SW 1271 (cell line): ENCODE results near the gene MEIOB.

Experiments
- DNase-seq, 2 experiments: peaks; one replicate each; lab custom pipeline; 2025; lab: John Stamatoyannopoulos, UW

MEIOB gene

DNA sequence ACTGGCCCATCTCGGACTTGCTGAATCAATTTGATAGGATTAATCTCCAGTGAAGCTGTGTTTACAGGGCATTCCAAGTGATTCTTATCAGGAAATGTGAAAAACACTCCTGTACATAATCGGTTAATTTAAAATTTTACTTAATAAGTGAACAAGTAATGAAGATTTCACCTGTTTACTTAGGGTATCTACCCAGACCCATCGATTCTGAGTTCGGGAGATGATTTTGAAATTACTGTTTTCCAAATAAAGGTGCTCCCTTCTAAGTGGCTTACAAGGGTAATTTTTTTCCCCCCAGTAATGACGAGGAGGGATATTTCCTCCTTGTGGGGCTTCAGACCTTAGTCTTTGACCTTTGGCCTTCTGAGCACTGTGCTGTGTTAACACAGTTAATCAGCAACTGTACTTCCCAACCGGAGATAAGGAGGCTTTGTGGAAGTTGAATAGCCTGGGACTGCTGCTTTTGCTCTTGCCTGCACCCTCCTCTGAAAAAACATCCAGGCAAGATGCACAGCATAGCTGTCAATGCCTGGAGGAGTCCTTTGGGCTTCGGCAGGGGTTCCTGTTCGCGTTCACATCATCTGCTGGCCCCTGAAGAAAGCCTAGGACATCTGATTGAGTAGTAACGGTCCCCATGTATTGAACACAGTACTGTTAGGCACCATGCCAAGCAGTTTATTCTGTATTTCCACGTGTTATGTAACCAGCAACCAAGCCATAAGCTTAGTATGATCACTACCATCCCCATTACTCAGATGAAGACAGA lies 43.1 kb downstream of the MEIOB start:
- DNase-seq = no peak

DNA sequence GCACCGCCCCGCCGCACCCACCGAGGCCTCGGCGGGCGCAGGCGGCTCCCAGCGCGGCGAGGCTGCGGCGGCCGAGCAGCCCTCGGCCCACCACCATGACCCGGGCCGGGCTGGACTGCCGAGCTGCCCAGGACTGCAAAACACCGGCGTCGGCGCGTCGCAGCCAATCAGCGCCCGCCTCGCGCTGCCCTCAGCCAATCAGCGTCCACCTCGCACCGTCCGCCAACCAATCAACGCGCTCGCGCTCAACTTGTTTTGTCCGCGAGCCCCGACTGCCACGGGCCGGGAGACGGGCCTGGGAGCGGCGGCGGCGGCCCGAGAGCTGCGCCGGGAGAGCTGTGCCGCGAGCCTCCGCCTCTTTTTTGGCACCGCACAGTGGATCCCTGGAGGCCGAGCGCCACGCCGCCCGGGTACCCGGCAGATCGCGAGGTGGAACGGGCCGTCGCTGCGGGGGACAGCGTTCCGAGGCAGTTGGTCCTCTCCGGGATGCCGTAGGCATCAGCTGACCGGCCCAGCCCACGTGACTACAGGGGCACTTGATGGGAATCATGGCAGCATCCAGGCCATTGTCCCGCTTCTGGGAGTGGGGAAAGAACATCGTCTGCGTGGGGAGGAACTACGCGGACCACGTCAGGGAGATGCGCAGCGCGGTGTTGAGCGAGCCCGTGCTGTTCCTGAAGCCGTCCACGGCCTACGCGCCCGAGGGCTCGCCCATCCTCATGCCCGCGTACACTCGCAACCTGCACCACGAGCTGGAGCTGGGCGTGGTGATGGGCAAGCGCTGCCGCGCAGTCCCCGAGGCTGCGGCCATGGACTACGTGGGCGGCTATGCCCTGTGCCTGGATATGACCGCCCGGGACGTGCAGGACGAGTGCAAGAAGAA lies 45.0 kb downstream of the MEIOB start, which contains the start of the genes FAHD1 and HAGH:
FAHD1 (plus strand) TSS at position 516 of the 883 bp plus-strand sequence; CDS start at position 549, 33 bp downstream.
HAGH (minus strand) TSS at position 135 of the 883 bp plus-strand sequence; CDS start at position 97, 38 bp downstream.
- DNase-seq = peak; percentile 40 to 81

DNA sequence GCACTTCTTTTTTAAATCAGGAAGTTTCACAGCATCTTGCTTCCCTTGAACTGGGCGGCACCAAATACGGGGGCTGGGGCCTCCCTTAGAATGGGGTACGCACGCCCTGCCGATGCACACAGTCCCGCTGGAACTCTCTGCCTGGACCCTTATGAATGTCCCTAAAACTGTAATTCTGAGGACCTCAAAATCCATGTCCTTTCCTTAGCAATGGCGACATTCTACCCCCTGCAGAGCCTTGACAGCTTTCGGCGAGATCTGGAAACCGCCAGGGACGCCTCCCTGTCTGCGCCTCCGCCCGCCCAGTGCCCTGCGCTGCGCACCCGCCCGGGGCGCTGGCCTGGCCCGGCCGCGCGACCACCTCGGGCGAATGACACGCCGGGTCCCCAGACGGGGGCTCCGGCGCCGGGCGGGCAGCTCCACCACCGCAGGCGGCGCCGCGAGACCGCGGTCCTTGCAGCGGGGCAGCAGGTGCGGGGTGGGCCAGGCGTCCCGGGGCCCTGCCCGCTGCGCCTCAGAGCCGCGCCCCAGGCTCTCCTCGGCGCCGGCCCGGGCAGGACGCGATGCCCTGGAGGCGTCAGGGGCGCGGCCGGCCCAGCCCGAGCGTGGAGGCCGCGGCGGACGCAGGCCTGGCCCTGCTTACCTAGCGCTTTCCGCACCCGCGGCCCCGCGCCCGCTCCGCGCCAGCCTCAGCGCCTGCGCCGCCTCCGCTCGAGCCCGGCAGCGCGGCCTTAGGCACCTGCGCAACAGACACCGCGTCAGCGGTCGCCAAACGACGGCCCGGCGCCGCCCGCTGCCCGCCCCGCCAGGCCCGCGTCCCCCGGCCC lies 45.9 kb downstream of the MEIOB start:
- DNase-seq = no peak

DNA sequence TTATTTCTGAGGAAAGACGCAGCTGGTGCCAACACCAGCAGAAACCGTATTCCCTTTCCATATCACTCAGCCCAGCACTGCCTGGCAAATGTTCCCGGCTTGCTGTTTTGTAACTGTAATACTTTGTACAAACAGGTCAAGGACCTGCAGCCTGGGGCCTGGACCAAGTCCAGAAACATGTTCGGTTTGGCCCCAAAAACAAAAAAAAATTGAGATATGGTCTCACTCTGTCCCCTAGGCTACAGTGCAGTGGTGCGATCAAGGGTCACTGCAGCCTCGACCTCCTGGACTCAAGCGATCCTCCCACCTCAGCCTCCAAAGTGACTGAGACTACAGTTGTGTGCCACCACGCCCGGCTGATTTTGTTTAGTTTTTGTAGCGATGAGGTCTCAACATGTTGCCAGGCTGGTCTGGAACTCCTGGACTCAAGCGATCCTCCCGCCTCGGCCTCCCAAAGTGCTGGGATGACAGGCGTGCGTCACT lies 46.5 kb downstream of the MEIOB start:
- DNase-seq = no peak

DNA sequence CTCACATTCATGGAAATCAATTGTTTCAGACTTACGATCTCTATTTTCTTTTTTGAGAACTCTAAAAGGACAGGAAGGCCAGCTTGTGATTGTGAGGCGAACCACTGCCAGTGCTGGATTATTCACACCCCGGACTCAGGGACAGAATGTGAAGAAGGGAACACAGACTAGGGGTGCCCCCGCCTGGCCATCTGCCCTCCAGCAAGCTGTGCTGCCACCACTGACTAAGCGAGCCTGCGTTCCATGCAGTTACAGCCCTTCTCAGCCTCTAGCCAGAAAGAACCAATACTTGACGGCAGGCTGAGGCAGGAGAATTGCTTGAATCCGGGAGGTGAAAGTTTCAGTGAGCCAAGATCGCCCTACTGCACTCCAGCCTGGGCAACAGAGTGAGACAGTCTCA lies 48.1 kb downstream of the MEIOB start:
- no peak for DNase-seq

DNA sequence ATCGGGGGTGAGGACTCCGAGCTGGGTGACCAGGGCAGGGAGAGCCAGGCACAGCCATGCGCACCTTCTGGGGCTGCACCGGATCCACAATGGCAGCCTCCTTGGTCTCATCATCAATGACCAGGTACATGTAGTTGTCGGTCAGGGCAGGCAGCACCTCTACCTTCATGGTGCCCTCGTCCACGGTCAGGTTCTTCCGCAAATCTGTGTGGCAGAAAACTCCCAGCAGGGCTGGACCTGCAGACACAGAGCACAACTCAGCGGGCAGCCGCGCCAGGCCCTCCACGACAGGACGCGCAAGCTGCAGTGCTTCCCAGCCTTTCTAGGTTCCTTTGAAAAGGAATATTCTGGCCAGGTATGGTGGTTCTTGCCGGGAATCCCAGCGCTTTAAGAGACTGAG lies 49.2 kb downstream of the MEIOB start:
- no peak for DNase-seq

DNA sequence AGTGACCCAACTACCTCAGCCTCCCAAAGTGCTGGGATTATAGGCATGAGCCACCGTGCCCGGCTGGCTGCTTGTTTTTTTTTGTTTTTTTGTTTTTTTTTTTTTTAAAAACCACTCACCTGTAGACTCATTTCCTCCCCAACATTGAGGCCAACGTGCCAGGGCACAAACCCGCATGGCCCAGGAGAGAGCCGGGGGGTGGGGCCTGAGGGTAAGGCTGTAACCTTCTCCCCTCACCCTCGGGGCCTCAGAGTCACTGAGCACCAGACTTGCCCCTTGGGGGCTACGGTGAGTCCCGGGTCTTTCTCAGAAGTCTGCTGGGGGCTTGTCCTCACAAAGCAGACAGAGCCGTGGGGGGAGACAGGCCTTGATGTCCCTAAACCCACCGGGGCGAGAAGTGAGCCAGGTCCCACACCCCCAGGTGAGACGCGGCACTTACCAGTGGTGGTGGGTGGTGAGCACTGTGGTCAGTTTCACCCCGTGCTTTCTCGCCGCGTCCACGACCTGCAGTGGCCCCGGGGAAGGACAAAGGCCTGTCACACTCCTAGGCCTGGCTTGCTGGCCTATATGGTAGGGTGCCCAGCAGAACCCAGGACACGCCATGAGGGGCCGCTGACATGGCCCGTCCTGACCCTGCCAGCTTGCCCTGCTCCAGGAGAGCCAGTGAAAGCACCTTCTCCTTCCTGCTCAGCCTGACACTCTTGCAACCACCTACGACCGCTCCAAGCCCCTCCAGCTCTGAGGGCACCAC lies 49.9 kb downstream of the MEIOB start:
- DNase-seq = no peak

DNA sequence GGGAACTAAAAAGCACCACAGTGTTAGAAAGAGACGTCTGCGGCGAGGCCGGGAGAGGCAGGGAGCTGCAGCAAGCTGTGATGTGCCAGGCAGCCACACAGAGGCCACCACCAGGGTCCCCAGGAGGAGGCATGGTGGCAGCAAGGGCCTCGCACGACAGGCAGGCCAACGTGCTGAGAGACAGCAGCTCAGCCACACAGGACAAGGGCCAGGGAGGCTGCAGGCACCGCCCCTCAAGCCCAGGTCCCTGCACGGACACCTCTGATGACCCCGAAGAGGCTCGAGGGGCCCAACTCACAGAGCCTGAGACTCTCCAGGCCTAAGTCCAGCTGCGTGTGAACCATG lies 51.0 kb downstream of the MEIOB start:
- no peak for DNase-seq

DNA sequence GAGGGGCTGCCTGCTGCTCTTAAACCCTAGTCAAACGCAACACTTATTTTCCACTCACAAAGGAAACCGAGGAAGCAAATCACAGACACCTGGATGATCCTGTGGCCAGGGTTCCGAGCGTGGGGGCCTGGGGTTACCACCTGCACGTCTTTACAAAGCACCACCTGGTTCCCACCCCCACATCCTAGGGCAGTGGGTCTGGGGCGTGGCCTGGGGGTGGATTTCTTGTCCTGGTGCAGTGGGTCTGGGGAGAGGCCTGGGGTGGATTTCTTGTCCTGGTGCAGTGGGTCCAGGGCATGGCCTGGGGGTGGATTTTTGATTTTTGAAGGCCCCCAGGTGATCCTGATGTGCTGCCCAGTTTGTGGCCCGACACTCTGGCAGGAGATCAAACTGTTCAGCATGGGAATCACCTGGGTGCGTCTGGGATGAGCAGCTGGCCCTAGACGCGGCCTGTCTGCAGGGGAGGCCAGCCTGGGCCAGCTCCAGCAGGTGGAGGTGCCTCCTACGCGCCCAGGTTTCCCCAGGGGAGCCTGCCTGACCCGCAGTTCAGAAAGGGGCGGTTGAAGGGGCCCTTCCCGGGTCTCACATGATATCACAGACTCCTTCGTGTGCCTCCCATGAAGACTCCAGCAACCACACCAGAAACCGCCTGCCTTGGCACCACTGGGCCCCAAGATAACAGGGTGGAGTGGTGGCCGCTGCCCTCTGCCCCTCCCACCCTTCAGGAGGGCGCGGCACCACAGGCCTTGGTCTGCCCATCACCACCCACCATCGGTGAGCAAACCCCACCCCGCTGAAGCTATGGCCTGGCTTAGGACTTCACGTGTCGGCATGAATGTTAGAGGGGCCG lies 51.6 kb downstream of the MEIOB start:
- DNase-seq = no peak

DNA sequence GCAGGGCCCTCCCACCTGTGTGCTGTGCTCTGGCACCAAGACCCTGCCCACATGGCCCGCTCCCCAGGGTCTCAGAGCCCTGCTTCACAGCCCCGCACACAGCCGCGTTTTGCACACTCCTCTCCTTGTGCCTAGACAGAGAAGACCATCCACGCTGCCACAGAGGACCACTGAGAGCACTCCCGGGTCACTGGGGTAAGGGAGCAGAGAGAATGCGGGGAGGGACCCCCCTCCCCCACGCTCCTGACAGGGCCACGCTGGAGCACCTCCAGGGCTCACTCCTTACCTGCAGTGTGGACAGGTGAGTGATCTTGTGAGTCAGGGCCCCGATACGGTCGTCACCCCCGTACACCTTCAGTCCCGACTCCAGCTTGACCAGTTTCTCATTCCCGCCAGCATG lies 52.4 kb downstream of the MEIOB start:
- DNase-seq = no peak

DNA sequence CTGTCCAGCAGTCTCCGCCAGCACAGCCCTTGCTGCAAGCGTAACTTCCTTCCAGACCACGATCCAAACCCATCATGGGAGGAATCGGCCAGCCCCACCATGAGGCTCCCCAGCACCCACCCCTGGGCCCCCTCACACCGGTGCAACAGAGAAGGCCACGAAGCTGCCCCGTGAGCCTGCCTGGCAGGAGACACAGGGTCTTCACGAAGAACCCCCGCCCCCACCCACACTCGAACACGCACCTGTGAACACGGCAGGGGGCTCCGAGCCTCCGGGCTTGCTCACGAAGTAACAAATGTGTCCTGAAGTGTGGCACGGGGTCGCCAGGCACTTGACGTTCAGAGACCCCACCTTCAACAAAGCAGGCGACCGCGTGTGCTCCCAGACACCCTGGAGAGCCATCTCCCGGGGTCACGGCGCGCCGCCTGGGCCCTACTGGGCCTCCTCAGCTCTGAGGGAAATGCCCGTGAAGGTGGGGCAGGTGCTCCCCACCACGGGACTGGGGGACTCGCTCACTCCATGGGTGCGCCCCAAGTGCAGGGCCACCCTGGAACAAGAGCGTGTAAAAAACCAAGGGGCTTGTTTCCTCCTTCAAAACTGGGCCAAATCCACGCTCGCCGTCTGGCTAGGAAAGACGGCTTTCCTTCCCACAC lies 53.0 kb downstream of the MEIOB start:
- no peak for DNase-seq

DNA sequence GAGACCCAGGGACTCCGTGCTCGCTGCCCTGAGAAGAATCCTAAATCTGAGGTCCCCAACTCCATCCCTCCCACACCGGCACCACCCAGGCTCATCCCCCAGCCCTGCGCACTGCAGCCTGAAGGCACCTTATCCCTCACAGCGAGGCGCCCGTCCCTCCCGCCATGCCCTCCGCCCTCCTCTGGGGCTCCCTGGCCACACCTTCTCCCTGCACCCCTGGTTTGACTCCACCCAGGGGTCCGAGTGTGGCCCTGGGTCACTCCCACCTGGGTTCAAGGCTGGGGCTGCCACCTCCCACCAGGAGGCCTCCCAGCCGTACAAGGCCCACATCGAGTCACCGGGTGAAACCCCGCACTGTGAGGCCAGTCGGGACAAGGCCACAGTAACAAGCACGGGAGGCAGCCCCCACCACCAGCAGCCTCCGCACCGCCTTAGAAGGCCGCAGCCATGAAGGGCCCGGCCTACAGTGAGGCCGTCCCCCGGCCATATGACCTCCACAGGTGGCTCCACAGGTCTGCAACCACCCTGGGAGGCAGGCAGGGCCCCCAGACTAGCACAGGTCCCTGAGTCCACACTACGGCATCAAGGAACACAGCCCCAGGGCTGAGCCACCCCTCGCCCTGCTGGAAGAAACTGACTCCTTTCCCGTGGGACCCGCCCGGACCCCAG lies 53.6 kb downstream of the MEIOB start:
- no peak for DNase-seq

DNA sequence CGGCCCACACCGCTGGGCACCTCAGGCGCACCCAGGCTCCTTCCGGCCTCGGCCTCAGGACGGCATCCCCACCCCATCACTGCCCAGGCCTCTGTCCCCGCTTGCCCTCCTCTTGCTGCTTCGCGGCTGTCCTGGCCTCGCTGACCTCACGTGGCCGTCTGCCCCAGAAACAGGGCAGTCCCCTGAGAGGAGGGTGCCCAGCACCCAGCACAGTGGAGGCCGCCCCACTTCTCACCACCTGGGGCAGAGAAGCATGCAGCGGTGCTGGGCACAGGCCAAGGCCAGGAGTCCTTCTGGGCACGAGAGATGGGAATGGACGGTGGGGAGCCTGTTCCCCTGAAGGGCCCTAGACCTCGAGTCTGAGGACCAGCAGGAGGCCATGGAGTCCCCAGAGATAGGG lies 54.2 kb downstream of the MEIOB start:
- DNase-seq = no peak

DNA sequence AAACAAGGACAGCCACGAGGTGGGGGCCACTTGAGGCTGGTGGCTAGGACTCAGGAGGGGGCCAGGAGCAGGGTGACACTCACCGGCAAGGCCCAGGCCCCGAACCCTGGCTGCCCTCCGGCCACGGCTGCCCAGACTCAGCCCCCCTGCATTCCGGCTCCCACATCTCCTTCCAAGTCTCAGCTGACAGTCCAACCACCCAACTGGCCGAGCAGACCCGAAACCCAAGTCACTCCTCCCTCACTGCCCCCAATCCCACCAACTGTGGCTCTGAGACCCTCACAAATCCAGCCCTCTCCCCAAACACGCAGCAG lies 54.7 kb downstream of the MEIOB start:
- no peak for DNase-seq

DNA sequence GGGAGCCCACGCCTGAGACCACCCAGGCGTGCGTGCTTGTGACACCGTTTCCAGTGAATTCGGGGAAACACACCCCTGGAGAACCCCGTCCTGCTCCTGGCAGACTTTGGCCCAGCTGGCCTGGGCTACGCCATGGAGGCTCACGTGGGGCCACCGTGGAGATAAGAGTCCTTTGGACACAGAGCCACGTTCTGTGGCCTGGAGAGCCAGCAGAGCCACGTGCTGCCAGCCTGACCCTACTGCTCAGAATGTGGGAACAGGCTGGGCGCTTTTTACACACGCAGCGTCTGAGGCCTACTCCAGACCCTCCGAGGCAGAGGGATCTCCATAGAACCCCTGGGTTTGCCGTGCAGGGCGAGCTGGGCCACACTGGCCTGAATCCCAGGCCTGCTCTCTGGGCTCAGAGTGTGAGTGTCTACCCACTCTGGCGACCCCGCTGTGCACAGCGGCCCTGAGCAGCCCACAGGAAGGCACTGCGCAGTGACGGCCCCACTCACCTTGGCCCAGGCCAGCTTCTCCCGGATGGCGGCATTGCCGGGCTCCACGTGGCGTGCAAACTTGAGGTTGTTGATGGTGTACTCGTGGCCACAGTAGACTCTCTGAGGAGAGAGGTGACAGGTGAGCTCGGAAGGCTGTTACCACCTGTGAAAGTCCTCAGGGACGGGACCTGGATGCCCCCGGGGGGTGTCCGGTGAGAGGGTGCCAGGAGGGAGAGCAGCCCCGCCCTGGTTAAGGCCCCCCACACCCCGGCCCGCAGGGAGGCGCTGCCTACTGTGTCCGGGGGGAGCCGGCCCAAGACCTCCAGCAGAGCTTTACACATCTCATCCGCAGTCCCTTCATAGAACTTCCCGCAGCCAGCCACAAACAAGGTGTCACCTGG lies 55.3 kb downstream of the MEIOB start:
- no peak for DNase-seq

DNA sequence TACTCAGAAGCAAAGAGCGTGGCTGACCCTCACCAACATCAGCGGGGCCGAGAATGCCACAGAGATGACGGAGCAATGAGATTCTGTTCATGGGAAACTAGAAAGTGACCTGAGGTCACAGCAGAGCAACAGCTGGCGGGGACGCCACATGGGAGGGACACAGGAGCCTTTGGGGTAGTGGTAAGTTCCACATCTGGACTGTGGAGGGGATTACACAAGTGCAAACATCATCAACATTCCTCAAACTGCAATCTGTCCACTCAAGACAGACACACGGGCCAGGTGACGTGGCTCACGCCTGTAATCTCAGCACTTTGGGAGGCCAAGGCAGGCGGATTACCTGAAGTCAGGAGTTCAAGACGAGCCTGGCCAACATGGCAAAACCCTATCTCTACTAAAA lies 56.5 kb downstream of the MEIOB start:
- no peak for DNase-seq

DNA sequence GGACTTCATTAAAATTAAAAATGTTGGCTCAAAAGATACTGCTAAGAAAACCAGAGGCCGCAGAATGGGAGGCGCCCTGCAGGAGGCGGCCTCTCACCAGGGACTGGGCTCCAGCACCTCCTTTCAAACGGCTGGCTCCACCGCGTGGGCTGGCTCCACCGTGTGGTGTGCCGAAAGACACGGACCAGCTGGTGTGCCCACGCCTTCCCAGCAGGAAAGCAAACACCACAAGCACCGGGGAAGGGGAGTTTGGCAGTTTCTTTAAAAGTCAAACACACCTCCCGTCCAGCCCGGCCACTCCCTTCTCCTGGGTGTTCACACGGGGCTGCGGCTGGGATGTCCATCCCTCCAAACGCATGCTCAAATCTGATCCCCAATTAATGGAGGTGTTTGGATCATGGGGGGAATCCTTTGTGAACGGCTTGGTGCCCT lies 59.2 kb downstream of the MEIOB start:
- DNase-seq = no peak

DNA sequence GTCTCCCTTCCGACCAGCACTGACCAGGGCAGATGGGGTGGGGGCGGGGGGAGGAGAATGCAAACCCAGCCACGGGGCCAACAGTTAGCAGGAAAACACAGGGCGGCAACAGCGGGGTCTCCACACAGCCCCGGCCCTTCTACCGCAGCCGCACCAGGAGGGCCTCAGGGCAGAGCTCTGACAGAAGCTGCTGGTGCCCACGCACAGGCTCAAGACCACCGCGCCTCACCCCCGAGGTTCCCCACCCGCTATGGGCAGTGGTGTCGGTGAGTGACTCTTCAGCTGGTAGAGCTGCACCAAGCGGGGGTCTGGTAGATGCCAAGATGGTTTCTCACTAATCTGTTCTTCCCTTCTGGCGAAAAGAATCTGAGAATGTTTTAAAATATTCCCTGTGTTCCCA lies 61.4 kb downstream of the MEIOB start:
- DNase-seq = no peak

DNA sequence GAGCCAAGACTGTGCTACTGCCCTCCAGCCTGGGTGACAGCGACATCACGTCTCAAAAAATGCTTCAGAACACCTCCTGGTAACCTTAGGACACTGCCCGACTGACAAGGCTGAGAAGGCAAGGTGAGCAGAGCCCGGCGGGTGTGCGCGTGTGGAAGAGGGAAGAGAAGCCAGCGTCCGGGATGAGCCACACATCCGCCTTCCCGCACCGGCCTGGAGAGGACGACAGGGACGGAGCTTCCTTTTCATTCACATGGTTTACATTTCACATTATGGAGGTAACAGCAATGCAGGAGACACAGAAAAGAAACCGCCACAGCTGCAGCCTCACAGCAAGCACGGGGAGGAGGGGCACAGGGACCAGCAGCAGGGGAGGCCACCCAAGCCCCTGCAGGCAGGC lies 61.9 kb downstream of the MEIOB start:
- no peak for DNase-seq
